NCI-H524 (cell line): ENCODE data around the gene PLAGL1.
"Not testable (repeated sequence)": the region's sequence is repeated elsewhere in the genome, so short reads cannot be mapped to it uniquely, and the experiment has no call there.

Experiments used
- DNase-seq, 2 experiments: peaks; one replicate each; lab custom pipeline; 2025; lab: John Stamatoyannopoulos, UW

Gene PLAGL1

DNA sequence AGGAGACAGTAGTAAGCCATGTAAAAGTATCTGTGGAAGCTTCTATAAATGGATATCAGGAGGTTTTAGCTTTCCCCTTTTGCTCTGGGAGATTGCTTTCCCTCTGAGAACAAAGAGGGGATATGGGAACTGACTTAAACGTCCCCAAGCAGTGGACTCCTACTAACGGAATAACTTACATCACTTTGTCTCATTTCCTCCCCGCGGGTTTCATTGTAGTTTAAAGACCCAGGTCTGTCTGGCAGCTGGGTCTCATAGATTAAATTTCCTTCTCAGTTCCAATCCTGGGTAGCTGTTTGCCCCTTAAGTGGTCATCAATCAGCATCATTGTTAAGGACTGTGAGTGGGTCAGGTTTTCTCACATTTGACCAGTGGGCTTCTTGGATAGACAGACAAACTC, 68.7 kb downstream of the PLAGL1 start:
- peak in 1 of 2 experiments; percentile 22 for DNase-seq

- DNase-seq: peak in 1 of 2 experiments; percentile 21
These were observed 70.4 kb downstream of the PLAGL1 start for GRCh38 chr6:143937668-143937970.

DNA sequence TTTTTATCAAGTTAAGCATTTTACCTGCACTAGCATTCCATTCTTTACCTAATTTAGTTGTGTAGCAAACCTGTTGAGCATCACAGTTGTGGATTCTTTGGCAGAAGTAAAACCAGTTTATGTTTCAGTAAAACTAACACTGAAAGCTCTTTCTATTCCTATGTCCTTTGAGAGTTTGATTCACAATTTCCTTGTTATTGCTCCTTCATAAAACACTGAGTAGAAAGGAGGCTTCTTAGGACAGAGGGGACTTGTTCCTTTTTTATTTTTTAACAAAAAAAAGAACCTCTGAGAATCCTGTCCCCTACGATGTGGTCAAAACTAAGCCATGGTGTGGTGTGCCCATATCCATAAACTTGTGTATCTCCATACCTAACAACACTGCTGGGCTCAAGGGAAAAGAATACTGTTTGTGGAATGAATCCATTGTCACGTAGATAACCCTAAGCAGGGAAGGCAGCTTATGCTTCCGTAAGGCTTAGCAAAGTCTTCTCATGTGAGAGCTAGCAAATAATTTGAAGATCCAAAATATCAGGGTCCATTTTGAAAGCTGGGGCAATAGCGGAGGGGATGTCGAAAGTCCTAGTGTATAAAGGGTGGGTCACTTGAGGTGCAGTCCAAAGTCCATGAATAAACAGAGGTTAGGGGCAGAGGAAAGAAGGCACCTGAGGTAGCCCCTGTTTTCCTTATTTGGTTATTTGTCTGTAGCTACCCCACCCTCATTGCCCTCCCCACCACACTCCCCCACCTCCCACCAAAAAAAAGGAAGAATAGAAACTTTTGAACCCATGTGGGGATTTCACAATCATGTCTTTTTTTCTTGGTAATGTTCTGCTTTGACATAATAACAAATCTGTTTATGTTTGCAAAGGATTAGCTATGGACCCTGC, 71.0 kb downstream of the PLAGL1 start:
- no peak for DNase-seq

- no peak for DNase-seq
These were observed 71.7 kb downstream of the PLAGL1 start for GRCh38 chr6:143936347-143936746.

DNA sequence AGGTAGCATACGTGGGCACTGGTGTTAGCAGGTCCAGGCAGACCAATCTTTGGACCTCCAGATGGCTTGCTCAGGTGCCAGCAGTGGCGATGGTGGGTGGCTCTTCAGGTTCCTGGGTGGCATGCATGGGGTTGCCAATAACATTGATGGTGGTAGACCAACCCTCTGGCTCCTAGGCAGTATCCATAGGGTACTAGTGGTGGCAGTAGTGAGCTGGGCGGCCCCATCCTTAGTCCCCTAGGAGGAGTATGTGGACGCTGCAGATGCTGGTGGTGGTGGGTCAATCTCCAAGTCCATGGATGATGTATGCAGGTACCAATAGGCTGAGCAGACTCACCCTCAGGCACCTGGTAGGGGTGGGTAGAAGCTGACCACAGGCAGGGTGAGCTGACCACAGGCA, 73.2 kb downstream of the PLAGL1 start:
- DNase-seq: no peak

- no peak for DNase-seq
These were observed 73.7 kb downstream of the PLAGL1 start for GRCh38 chr6:143934331-143934730.

DNA sequence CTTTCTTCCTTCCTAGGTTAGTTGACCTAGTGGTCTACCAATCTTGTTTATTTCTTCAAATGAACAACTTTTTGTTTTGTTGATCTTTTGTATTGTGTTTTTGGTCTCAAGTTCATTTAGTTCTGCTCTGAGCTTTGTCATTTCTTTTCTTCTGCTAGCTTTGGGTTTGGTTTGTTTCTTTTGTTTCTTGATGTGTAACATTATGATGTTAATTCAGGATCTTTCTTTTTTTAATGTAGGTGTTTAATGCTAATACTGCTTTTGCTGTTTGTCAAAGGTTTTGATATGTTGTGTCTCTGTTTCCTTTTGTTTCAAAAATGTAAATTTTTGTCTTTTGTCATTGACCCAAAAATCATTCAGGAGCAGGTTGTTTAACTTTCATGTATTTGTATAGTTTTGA, 78.1 kb downstream of the PLAGL1 start:
- no peak for DNase-seq

GRCh38 chr6:143928853-143929252, 79.2 kb downstream of the PLAGL1 start:
- DNase-seq: no peak

DNA sequence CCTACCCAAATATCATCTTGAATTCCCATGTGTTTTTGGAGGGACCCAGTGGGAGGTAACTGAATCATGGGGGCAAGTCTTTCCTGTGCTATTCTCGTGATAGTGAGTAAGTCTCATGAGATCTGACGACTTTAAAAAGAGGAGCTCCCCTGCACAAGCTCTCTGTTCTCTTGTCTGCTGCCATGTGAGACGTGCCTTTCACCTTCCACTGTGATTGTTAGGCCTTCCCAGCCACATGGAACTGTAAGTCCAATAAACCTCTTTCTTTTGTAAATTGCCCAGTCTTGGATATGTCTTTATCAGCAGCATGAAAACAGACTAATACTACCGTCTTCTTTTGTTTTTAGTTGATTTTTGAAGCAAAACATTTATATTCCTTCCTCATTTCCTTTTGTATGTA, 91.0 kb downstream of the PLAGL1 start:
- DNase-seq: not testable (repeated sequence)

- no peak for DNase-seq
These were observed 95.4 kb downstream of the PLAGL1 start for GRCh38 chr6:143912671-143913070.

GRCh38 chr6:143911028-143911427, 97.0 kb downstream of the PLAGL1 start:
- no peak for DNase-seq

DNA sequence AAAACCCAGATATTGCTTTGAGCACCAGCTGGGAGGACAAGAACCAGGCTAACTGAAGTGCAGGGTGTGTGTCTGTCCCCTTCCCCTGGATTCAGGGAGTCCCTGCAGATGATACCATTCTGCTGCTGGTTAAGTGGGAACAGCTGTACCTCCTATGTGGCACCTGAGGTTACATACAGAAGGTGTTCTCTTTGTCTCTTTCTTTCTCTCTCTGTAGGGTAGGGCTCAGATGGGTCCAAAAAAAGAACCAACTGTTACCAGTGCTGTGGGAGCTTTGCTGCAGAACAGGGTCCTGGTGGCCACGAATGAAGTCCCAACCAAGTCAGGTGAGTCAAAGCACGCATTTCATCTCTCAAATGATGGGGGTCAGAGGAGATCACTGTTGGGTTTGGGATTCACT, 105.2 kb downstream of the PLAGL1 start:
- no peak for DNase-seq

GRCh38 chr6:143901885-143902750, 105.9 kb downstream of the PLAGL1 start:
- no peak for DNase-seq

DNA sequence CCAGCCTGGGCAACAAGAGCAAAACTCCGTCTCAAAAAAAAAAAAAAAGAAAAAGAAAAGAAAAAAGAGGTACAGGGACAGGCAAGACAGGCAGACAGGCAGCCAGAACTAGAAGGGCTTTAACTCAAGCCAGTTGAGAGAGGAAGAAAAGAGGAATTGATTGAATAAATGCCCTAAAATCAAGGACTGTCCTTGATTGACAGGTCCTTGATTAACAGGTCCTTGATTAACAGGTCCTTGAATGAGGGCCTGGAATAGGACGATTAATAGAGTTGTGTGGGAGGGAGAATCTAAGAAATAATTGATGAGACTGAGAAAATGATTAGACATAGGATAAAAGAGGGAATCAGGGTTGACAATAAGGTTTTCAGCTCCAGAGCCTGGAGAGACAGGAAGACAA, 107.7 kb downstream of the PLAGL1 start:
- DNase-seq: no peak

GRCh38 chr6:143896126-143896860, 111.8 kb downstream of the PLAGL1 start:
- DNase-seq: peak; percentile 55 to 73

DNA sequence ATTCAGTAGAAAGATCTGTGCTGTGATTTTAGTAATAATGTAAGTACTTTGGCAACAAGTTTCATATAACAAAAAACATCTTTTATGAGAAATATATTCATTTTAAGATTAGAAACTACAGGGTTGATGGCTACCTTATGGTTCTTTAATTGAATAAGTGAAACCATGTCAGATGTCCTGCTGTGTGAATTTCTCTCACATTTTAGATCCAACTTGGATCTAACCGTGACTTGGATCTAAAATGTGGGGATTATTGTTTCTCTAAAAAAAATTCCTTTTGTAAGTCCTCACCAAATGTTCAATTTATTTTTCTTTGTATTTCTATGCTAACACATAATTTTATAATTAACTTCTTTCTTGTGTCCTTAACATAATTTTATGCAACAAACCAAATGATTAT, 113.4 kb downstream of the PLAGL1 start:
- DNase-seq: no peak
